Choroid plexus epithelial cell (primary cell): ENCODE measurements around the gene RADIL.

Experiments used
- DNase-seq: peaks from one replicate; pipeline ENCODE4 v3.0.0-alpha.2; 2010; ENCODE audit warnings: low read depth
- H3K4me3 ChIP-seq: 2 replicates; pipeline ENCODE4 v1.5.1; 2011; ENCODE audit warnings: low read depth, mild to moderate bottlenecking, control low read depth, low read length, moderate library complexity
- TF ChIP-seq, protein P1 (sequence below): conservative IDR thresholded peaks from 2 replicates; pipeline ENCODE4 v1.5.1; 2011; ENCODE audit warnings: low read depth, mild to moderate bottlenecking, control low read depth, inconsistent platforms, low read length, moderate library complexity

RADIL gene

DNA sequence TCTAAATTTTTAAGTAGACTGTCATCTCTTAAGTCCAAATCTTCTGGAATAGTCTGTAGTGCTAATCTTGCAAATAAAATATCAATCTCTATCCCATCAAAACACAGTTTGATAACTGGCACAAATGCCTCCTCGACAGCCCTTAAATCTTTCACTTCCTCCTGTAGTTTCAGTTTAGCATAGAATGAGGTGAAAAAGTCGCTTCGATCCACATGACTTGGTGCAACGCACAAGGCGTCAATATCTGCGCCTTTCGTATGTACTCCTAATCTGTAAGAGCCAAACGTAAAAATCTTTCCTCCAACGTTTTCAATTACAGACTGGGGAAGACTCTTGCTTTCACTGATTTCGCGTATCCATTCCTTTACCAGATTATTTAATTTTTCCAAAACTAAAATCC lies 22.3 kb downstream of the RADIL start:
- TF ChIP-seq, protein P1, sequence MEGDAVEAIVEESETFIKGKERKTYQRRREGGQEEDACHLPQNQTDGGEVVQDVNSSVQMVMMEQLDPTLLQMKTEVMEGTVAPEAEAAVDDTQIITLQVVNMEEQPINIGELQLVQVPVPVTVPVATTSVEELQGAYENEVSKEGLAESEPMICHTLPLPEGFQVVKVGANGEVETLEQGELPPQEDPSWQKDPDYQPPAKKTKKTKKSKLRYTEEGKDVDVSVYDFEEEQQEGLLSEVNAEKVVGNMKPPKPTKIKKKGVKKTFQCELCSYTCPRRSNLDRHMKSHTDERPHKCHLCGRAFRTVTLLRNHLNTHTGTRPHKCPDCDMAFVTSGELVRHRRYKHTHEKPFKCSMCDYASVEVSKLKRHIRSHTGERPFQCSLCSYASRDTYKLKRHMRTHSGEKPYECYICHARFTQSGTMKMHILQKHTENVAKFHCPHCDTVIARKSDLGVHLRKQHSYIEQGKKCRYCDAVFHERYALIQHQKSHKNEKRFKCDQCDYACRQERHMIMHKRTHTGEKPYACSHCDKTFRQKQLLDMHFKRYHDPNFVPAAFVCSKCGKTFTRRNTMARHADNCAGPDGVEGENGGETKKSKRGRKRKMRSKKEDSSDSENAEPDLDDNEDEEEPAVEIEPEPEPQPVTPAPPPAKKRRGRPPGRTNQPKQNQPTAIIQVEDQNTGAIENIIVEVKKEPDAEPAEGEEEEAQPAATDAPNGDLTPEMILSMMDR: no peak
- H3K4me3 ChIP-seq: peak overlapping the region; percentile 59
- DNase-seq: no peak

DNA sequence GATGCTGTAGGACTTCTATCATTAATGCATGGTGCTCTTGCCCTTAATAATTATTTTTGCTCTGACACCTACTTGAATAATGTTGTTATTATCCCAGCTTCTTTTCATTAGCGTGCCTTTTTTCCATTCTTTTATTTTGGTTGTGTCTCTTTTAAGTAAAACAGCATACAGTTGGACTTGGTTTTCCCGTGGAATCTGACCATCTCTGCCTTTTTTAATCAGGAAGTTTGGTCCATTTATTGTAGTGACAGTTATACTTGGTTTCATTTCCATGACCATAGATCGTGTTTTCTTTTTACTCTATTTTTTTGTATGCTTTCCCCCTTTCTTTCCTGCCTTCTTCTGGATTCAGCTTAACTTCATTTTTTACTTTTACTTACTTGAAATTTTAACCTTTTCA lies 26.3 kb downstream of the RADIL start:
- no peak overlapping the region for H3K4me3 ChIP-seq
- TF ChIP-seq, protein P1: no peak
- DNase-seq: no peak

DNA sequence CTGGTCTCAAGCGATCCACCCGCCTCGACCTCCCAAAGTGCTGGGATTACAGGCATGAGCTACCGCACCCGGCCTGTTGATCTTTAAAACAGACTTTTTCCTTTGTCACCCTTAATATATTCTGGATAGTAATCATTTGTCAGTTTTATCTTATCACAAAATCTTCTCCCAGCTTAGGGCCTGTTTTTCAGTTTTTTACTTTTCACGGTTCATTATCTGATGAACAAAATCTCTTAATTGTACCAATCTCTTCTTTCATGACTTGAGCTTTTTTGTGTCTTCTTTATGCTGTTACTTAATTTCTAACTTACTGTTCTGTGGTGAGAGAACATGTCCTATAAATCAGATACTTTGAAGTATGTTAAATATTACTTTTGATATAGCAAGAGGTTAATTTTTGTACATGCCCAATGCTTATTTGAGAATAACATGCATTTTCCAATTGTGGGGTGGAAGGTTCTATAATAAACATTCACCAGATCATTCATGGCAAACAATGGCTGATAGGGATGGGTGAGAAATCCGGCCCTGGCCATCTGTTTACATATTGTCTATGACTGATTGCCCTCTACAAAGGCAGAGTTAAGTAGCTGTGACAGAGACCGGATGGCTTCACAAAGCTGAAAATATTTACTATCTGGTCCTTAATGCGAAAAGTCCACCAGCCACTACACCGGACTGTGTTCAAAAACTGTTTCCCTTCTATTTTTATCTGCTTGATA lies 27.0 kb downstream of the RADIL start:
- no peak overlapping the region for H3K4me3 ChIP-seq
- no peak for DNase-seq
- TF ChIP-seq, protein P1: no peak

DNA sequence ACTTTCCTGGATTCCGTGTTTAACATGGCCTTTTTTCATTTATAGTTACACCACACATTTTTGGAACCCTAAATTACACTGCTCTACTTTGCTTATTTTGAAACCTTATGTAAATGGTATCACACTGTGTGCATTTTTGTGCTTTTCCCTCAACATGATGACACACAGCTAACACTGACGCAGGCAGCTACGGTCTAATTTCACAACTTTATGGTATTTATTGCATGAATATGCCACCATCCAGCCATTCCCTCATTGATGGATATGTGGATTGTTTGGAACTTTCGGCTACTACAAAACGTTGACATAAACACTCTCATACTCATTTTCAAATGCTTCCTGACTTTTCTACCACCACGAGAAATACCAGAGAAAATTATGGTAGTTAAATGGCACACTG lies 28.6 kb downstream of the RADIL start:
- H3K4me3 ChIP-seq: no peak overlapping the region
- TF ChIP-seq, protein P1: no peak
- peak; percentile 21 for DNase-seq

DNA sequence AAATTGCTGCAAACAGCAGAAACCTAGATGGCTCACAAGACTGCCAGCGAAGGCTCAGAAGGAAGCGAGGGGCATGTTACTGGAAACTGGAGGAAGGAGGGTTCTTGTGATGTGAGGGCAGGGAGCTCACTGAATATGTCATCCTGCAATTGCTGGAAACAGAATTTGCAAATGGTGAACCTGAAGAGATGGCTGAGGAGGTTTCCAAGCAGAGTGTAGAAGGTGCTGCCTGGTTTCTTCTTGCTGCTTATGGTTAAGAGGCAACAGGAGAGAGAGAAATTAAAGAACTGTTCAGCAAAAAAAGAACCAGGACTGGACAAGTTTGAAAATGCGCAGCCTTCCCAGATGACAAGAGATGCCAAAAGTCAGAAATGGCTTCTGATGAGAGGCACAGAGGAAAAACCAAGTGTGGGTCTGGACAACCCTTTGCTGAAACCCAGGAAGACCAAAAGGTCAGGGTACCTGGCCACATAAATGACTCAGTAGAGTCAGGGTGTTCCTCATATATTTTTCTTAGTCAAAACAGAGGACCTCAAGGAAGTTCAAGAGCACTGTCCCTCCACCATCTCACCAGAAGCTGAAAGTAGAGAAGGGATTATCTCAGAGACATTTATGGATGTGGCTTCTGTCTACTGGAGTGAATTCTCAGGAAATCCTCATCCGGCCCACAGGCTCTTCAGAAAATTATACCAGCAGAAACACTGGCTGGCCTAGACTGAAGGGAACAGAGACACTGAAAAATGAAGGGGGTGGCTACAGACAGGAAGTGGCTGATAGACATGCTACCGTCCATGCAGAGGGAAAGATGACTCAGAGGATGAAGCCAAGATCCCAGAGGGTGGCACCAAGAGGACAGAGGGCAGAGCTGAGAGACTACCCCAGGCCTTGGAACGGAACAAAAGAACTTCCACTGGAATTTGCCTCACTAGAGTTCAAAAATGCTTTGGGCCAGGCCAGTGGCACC lies 31.8 kb downstream of the RADIL start:
- H3K4me3 ChIP-seq: no peak overlapping the region
- peak; percentile 22 for DNase-seq
- TF ChIP-seq, protein P1: no peak

DNA sequence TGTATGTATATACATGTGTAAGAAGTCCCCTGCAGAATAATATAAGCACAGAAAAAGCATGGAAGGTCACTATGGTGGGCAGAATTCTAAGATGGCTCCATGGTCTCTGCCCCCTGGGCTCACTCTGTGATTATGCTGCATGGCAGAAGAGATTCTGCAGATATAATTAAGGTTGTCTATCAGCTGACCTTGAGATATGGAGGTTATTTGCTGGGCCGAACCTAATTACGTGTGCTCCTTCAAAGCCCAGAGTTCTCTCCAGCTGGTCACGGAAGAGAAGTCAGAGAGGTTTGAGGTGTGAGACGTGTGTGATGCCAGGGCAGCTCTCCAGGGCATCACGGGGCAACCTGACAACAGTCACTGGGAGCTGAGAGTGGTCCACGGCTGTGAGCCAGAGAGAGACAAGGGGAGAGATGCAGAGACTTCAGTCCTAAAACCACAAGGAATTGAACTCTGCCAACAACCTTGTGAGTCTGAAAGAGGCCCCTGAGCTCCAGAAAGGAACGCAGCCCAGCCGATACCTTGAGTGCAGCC lies 33.2 kb downstream of the RADIL start:
- TF ChIP-seq, protein P1: no peak
- no peak overlapping the region for H3K4me3 ChIP-seq
- DNase-seq: no peak
